GM19324 (cell line): ENCODE measurements around the gene BRINP1.

Source experiments
- ATAC-seq: cut with Tn5 transposase; IDR thresholded peaks from one replicate; pipeline ENCODE4 v1.9.1; 2021; ENCODE audit warnings: mild to moderate bottlenecking, moderate library complexity; ENCODE audit not compliant: unreplicated experiment, low FRiP score

The BRINP1 gene

DNA sequence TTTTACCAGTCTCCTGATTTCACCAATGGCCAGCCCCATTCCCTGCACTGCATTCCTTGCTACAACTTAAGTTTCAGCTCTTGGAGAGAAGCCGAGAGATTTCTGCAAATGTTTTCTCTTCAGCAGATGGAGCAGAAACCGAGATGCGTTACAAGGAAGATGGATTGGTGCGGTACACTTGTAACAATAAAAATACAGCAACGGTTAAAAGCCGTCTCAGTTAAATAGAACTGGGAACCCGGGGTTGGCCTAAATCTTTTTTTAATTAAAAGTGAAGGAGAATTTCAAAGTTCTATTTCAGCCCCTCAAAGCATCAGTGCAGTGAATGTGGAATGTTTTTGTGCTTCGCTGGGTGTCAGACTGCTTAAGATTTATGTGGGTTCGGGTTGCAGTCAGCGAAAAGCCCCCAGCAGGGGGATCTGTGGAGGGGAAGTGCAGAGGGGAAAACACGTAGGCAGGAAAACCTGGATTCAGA lies 19.8 kb downstream of the BRINP1 start:
- ATAC-seq = no peak

DNA sequence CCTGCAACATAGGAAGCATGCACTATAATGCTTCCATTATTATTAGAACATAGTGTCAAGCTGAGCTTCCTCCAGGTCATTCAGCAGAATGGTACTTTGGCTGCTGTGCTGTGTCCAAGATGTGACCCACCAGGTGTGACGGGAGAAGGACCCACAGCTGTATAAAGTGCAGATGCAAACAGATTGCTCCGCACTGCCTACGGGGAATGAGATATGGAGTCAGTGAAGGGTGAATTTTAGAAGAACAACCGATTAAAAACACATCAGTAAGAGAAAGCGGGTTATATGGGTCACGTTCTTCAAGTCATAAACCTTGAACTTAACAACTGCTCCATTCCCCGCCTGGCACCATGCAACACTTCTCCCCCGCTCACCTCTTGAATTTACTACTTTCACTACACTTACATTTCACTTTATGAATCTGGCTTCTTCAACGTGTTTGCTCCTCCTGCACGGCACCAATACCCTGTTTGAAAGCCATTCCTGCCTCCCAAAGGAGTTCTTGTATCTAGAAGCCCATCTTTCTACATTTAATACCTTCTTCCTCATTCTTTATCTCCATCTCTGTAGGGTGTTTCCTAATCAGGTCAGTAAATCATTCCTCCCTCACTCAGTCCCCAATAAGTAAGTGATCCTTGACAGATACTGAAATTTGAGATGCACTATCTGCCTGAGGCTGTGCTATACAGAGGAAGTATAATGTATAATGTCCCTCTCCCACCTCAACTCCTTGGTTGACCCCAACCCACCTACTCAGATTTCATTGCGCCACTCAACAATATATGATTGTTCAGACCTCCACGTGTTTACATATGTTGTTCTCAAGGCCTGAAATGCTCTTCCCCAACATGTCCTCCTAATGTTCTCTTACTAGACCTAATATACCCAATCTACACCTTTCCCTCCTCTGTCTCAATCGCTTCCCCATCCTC lies 25.9 kb downstream of the BRINP1 start:
- ATAC-seq = no peak

DNA sequence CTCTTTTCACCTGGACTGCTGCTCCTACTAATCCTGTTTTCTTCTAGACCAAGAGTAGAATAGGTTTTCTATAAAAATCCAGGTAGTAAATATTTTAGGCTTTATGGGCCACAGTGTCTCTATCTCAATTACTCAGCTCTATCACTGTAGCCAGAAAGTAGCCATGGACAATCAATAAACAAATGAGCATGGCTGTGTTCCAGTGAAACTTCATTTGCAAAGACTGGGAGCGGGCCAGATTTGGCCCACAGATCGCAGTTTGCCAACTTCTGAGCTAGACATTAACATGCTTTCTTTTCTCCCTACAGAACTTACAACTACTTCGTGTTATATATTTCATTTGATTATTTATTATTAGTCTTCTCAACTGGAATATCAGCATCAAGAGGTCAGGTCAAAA lies 30.2 kb downstream of the BRINP1 start:
- ATAC-seq = no peak

DNA sequence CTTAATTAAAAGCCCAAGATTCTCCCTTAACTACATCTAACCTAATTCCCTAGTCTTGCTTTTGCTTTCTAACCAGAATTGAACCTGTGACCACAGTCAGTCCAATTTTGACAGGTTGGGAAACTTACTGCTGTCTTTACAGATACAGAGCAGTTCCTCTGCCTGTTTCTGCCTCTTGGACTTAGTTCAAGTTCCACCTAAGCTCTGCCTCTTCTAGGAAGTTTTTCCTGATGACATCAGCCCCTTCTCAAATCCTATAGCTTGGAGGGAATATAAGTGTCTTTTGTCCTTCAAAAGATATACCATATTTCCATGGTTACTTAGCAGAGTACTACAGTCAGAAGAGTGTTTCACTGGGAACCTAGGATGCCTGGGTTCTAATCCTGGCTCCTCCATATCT lies 31.7 kb downstream of the BRINP1 start:
- ATAC-seq = no peak

DNA sequence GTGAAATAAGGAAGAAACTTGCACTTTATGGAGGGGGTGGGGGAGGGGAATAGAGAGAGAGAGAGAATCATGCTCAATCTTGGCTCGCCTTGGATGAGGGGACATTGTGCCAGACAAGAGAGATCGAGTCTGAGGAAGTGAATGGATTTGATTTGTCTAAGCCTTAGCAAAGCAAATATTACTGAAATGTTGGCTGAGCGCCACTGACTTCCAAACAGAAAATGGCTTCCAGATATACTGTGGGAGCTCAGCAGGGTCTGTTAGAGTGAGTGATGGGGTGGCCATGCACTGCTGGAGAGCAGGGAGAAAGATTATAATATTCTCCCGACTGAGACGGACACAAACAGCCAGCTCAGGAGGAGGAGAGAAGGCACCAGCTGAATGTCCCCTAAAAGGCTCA lies 34.5 kb downstream of the BRINP1 start:
- ATAC-seq = no peak

DNA sequence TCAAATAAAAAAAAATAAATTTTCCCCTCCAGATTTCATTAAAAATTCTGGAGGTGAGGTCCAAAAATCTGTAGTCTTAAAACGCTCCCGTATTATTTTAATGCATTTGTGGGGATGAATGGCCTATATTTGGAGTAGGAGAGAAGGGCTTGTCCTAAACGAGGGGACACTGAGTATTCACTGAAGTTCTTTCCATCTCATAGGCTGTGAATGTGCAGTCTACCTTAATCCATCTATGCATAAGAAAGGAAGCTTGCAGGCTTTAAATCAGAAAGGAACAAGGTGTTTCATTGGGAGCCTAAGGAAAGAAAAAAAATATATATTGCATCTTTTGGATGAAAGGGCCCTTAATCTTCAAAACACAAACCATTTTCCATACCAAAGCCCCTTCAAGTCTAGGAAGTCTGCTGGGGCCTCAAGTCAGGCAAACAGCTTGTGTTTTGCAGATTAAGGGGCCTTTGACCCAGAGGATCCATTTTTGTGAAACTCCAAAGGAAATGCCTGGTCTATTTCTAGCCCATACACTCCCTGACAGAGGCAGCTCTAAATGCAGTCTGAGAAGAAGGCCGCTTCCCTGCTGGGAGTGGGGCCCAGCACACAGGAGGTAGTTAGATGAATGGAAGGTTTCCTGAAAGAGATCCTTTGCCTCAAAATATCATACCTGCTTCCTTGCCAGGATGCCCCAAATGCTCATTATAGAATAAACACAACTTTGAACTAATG lies 35.6 kb downstream of the BRINP1 start:
- no peak for ATAC-seq

DNA sequence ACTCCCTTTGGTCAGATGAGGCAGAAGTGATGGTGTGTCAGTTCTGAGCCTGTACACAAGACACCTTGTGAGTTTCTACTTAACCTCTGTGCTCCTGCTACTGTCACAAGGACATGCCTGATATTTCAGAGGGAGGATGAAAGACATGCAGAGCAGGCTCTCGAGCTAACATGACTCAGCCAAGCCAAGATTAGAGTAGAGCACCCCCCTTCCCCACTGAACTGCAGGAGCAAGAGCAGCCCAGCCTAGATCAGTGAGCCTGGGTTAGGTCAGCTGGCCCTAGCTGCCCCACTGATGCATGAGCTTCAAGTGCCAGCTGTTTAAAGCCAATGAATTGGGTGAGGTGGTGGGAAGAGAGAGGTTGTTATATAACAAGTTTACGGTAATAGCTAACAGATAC lies 36.7 kb downstream of the BRINP1 start:
- ATAC-seq = no peak

DNA sequence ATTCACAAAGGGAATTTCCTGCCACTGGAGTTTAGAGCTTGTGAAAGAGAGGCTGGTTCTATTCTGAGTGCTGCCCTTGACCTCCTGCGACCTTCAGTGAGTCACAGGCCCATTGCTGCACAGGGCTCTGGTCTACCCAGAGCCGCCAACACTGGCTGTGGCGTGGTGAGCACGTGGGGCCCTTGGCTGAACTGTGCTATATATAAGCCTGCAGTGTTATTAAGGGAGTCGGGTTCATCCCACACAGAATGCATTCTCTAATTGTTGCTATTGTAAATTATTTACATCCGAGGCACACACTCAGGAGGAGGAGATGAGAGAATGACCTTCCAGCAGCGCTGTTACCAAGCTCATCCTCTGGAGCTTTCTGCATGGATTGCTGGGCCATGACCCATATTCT lies 47.1 kb downstream of the BRINP1 start:
- no peak for ATAC-seq

DNA sequence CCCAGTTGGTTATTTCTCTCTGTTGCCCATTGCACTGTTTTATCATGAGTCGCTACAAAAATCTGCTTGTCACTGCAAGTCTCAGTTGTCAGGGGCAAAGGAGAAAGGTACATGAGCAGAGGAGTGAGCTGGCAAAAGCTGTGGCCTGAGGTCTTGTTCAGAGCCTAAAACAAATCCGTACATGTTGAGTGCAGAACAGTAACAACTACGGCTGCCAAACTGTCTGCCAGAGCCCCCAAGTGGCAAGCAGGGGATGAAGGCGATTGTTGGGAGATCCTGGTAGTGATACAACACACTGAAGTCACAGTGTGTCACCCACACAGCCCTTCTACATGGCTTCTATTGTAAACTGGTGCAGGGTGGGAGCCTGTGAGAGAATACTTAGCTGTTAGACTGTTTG lies 50.9 kb downstream of the BRINP1 start:
- no peak for ATAC-seq

DNA sequence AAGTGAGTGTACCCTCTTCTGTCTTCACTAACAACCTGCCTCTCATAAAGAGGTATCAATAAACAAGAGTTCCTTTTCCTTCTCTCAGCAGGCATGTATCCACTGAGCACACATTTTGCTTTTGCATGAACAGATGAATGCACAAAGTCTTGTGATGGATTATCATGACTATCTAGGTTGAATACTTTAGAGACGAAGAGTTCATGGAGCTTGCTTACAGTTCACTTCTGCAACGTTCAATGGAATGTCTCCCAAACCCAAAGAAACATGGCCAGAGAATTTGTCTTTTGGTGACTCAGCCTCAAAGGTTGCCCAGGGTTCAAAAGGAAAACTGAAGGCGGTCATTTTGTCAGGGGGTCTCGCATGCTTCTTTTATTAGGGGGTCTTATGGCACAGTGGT lies 55.4 kb downstream of the BRINP1 start:
- no peak for ATAC-seq

DNA sequence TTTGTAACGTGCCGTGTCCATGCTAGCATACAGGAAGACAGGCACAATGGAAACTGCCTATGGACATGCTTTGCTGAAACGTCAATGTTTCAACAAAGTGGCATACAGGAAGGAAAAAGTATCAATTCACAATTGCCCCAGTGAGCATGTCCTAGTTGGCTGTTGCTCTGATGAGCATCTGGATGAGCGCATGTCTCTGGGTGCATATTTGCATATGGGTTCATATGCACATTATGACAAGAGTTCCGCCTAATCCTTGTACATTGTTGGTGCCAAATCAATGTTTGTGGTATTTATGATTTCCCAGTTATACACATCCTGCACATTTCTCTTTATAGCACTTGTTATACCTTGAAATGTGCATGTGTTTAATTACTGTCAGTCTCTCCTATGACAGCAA lies 58.5 kb downstream of the BRINP1 start:
- ATAC-seq = no peak

DNA sequence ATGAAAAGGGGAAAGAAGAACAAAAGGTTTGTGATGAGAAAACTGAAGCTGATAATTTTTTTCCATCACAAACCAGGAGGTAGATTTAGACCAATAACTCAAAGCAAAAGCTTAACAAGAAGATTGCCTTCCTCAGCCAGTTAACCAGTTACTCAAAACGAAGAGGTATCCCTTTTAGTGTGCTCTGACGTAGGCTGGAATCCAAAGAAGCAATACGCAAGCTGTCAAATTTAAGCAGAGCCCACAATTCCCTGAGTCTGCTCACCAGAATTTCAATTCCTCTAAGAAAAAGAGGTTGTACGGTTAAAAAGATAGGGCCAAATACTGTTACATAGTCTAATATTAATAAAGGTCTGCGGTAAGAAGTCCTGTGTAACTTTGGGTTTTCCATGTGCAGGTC lies 61.8 kb downstream of the BRINP1 start:
- no peak for ATAC-seq

DNA sequence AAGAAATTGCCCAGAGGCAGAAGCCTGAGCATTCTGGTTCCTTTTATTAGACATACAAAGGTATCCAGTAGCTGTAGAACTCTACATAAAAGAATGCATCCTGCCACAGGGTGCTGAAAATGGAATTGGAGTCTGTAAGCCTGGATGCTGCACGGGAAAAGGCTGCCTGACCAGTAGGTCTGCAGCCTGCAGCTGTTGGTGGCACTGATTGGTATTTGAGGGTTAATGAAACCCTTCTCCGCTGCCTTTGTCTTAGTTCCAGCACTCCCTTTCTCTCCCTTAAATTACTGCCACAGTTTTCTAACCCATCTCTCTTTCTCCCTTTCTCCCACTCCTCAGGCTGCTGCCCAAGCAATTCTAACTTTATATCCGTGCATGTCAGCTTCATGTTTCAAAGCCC lies 64.7 kb downstream of the BRINP1 start:
- ATAC-seq = no peak

DNA sequence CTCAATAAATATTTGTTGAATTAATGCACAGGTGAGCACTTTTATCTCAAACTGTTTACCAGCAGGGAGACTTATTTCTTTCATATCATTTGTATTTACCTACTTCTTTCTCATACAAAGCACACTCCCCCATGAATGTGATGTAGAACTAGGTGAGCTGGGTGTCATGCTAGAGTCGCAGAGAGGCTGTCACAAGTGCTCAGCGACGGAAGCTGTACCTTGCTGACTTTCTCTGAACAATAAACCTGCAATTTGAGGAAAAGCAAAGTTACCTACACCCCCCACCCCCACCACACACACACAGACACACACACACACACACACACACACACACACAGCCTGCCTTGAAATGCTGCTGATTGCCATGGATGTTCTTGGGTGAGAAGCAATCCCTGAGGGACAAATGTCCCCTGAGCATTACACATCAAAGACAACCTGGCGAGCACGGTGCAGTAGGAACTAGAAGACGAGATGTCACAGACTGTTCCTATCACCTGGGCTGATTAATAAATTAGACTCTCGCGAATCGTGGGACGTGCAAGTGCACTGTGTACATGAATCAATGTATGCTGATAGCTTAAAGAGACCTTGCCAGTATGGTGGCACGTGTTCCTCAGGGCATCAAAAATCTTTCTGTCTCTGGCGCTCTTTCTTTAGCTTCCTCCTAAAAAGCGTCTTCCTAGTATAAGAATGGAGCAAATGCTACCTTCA lies 66.1 kb downstream of the BRINP1 start:
- no peak for ATAC-seq

DNA sequence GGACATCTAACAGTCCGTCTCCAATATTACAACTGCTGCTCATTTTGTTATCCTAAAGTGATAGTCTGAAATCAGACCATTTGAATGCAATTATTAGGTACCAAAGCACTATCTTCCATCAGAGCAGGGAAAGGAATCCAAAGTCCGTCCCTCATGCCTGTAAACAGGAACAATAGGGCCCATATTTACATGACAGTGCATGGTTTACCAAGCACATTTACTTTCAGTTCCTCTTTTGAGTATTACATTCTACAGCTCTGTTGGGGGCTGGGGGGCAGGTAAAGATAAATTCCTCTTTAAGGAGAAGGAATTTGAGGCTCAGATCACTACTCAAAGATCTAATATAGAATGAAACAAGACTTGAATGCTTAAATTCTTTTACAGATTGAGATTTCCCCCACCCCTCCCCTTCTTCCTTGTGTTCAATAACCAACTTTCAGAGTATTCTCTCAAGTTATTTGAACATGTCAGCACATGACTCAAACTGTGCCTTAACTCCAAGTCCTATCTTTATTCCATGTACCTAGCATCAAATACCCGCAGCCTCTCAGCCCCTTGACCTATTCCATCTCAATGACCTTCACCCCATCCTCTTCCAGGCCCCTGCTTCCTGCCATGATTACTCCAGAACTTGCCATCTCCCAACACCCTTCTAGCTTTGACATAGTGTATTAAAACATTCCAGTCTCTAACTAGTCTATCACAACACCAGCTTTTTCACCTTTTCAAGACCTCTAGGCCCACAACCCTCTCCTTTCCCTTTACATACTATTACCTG lies 71.0 kb downstream of the BRINP1 start:
- ATAC-seq = peak; percentile 92

DNA sequence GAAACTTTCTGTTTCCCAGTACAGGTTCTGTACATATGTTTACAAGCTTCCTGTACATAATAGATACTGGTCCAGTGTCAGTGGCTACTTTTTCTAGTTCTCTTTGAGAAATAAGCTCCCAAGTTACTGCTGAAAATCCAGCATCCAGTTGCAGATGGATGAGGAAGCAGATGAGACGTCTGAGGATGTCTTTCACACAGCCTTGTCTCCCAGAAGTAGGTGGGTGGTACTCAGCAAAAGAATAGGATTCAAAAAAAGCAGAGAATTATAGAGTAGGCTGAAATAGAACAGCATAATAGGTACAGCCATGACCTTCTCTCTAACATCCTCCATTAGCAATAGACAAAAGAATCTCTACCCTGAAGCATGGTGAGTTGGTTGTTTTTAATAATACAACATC lies 77.7 kb downstream of the BRINP1 start:
- ATAC-seq = no peak

DNA sequence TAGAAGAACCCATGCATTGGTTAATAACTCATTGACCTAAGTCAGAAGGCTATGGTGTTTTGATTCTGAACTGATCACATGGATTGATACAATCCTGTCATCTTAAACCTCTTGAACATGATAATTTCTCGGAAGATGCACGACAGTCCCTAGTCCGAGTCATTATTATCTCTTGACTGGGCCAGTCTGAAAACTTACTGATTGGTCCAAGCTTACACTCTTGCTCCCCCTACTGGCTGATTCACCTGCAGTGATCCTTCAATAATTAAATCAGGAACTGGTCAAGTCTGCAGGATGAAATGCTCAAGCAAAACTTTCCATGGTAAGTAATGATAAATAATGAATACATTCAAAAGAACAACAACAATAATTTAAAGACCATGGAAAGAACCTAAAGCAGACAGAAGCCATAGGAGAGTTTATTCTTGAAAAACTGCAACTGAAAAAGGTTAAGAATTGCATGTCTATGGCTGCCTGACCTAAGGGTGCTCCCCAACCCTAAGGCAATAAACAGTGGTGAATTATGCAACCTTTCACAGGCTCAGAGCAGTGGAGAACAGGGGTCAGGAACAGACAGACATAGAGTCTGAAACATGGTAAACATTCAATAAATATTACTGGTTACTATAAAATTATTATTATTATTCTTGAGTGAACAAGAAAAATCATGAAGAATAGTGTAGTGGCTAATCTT lies 79.3 kb downstream of the BRINP1 start:
- peak; percentile 75 for ATAC-seq

DNA sequence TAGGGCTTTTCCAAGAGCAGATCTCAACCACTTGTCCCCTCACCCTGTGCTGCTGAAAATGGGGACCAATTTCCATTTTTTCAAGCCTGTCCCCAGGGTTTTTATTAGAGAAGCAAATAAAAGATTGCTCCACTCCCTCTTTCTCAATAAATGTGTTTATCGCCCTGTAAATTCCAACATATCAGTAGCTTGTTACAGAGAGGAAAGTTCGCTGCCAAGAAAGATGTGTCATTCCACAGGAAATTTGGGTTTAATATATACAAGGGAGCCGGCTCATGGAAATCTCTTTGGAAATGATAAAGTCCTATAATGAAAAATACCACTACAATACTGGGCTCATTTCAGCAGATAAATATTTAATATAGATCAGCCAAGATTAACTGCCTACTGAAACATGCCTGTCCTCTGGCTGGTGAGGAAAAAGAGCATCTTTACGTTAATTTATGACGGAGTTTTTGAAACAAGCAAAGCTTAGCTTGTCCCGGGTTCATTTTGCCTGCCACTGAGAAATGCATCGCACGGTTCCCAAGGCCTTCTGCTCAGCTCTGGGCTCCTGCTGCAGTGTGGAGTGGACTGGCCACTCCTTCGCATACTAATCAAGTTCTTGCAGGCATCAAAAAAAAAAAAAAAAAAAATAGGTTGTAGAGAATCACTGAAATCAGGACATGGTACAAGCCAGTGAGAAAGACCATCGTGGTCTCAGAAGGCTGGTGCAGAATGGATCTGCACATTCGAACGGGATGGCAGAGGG lies 84.5 kb downstream of the BRINP1 start:
- ATAC-seq = no peak

DNA sequence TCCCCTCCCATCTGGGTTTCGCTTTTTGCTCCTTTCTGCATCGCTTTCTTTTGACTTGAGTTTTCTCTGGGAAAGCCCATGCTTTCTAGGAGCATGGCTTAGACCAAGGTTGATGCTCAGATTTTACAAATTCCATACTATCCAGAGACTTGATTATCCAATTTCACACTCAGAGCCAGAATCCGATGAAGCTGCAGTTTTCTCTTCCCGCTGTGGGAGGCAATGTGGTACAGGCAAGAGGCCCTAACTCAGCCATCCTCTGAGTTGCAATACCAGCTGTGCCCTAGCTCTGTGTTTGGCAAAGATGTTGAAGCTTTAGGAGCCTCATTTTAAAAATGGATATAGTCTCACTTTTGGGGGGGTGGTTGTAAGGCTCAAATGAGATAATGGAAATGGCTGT lies 85.1 kb downstream of the BRINP1 start:
- no peak for ATAC-seq
